ENCODE measurements around the gene DLK1.

Gene DLK1

GRCh38 chr14:100736269-100737180 is 9.8 kb downstream of the DLK1 start:
- no peak overlapping the region for H3K4me3 ChIP-seq (ENCODE audit: low read depth, low read length)
- TF ChIP-seq CTCF (IDR thresholded peaks at IDR 0.05; ENCODE audit: insufficient read depth, low read depth, low read length, missing control alignments) = no peak
- no peak for DNase-seq (ENCODE audit: low read depth)

- no peak for TF ChIP-seq CTCF (IDR thresholded peaks at IDR 0.05; ENCODE audit: insufficient read depth, low read depth, low read length, missing control alignments)
- no peak for DNase-seq (ENCODE audit: low read depth)
- no peak overlapping the region for H3K4me3 ChIP-seq (ENCODE audit: low read depth, low read length)
These were observed 10.8 kb downstream of the DLK1 start for GRCh38 chr14:100737526-100737925.

DNA sequence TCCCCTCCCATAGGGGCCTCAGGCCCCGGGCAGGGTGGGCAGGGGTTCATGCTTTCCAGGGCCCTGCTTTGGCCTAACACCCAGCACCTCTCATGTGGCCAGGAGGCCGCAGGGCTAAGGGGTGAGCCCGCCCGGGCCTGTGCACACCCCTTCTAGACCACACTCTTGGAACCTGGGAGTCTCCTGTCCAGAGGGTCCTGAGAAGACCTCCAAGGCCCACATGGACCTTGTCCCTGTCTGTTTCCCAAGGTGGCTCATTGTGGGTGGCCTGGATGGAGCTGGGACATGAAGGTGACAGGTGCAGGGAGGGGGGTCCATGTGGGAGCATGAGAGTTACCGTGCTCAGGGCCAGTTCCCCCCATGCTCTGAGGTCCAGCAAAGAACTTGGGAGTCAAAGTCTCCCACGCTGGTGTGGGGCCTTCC is 11.6 kb downstream of the DLK1 start:
- no peak overlapping the region for H3K4me3 ChIP-seq (ENCODE audit: low read depth, low read length)
- DNase-seq (ENCODE audit: low read depth) = no peak
- no peak for TF ChIP-seq CTCF (IDR thresholded peaks at IDR 0.05; ENCODE audit: insufficient read depth, low read depth, low read length, missing control alignments)

DNA sequence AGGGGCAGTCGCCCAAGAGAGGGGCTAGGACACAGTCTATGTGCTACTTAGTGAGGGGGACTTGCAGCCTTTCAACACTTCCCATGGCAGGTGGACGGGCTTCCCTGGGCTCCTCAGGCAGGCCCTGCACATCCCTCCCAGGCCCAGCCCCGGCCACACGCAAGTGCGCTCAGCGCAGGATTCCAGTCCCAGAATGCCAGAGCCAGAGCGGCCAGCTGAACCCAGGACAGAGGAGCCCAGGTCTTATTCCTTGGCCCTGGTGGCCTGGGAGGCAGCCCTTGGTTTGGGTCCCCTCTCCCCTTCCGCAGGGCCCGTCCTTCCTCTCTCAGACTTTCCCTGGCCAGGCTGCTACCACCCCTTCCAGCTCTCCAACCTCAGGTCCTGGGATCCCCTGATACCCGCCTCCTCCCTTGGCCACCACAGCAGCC is 12.0 kb downstream of the DLK1 start:
- H3K4me3 ChIP-seq (ENCODE audit: low read depth, low read length) = no peak overlapping the region
- no peak for DNase-seq (ENCODE audit: low read depth)
- no peak for TF ChIP-seq CTCF (IDR thresholded peaks at IDR 0.05; ENCODE audit: insufficient read depth, low read depth, low read length, missing control alignments)

DNA sequence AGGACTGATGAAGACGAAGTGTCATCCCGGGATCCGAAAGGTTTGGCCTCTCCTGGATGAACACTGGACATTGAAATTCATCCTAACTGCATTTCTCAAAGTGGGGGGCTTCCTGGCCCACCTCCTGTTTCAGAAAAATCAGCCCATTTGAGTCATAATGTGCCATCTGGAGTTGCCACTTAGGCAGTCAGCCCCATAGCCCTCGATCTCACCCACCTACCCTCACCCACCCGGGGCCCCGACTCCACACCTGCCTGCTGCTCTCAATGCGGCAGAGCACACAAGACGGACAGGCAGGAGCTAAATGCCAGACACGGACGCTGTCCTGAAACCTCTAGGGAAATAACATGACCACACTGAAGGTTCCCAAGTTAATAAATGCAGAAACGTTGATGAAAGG is 12.6 kb downstream of the DLK1 start:
- no peak for TF ChIP-seq CTCF (IDR thresholded peaks at IDR 0.05; ENCODE audit: insufficient read depth, low read depth, low read length, missing control alignments)
- H3K4me3 ChIP-seq (ENCODE audit: low read depth, low read length) = no peak overlapping the region
- DNase-seq (ENCODE audit: low read depth) = no peak

GRCh38 chr14:100740196-100740825 is 13.6 kb downstream of the DLK1 start:
- H3K4me3 ChIP-seq (ENCODE audit: low read depth, low read length) = no peak overlapping the region
- no peak for DNase-seq (ENCODE audit: low read depth)
- no peak for TF ChIP-seq CTCF (IDR thresholded peaks at IDR 0.05; ENCODE audit: insufficient read depth, low read depth, low read length, missing control alignments)

Data from GM12865 (cell line).